GM12878 (cell line): ENCODE measurements around the gene RPL27. TPM values are rescaled to one million over a fixed set of nuclear protein-coding genes. Genes with fewer than 3 reads are reported as not detected.

Source experiments
- ATAC-seq: fragments of 200-7000 bp; cut with Tn5 transposase; 3 replicates; pipeline ENCODE4 v1.9.1; 2020; ENCODE audit warnings: mild to moderate bottlenecking, moderate library complexity
- BruUV-seq: library from RNA; stranded (reverse); fragments of 400-500 nt; replicated peaks from 2 replicates; lab custom pipeline; 2021; lab: Mats Ljungman, UMichigan
- CTCF ChIA-PET: fragments of 300-600 bp; sonication (Branson Sonifier 250); formaldehyde crosslinking; extraction: SDS; loops from one replicate; lab custom pipeline; 2021; ENCODE audit warnings: inconsistent platforms; lab: Yijun Ruan, JAX
- POLR2A ChIA-PET: fragments of 350-600 bp; formaldehyde crosslinking; extraction: SDS; loops from one replicate; lab custom pipeline; 2021; ENCODE audit warnings: inconsistent platforms; lab: Charles Lee
- RAD21 ChIA-PET: fragments of 300-600 bp; sonication (Branson Sonifier 250); formaldehyde crosslinking; loops from one replicate; lab custom pipeline; 2023; ENCODE audit warnings: antibody characterized with exemption; ENCODE audit not compliant: unreplicated experiment; lab: Charles Lee
- SMC1A ChIA-PET: fragments of 300-600 bp; sonication (Branson Sonifier 250); formaldehyde crosslinking; loops from one replicate; lab custom pipeline; 2023; ENCODE audit not compliant: unreplicated experiment, uncharacterized antibody; lab: Charles Lee
- DNase-seq: peaks from one replicate; pipeline ENCODE4 v3.0.0-alpha.2; 2011; ENCODE audit warnings: low read depth, low spot score
- FAIRE-seq: peaks from 3 replicates; lab custom pipeline; 2011; peaks lifted over from hg19 to GRCh38; lab: Jason Lieb, UNC
- H2AFZ ChIP-seq: 2 replicates; pipeline ENCODE4 v1.6.0; 2011; ENCODE audit warnings: low read depth, low read length, control low read depth; ENCODE audit not compliant: control insufficient read depth
- H3K27ac ChIP-seq: 2 replicates; pipeline ENCODE4 v1.5.1; 2011; ENCODE audit warnings: control low read depth; ENCODE audit not compliant: control insufficient read depth, insufficient read depth
- H3K27me3 ChIP-seq, 2 experiments: replicated peaks in 1 of 2; 2 replicates each; pipeline versions ENCODE4 v1.6.0 to v1.6.1; 2011; ENCODE audit warnings: low read length in 1 of 2; ENCODE audit not compliant: control insufficient read depth in 2 of 2, insufficient read depth in 2 of 2
- H3K36me3 ChIP-seq, 2 experiments: 2 replicates each; pipeline ENCODE4 v1.5.1; 2011; ENCODE audit warnings: low read length in 1 of 2; ENCODE audit not compliant: control insufficient read depth in 2 of 2, insufficient read depth in 2 of 2
- H3K4me1 ChIP-seq: 2 replicates; pipeline ENCODE4 v1.6.1; 2011; ENCODE audit warnings: mild to moderate bottlenecking, low read length, moderate library complexity, mixed read lengths; ENCODE audit not compliant: control insufficient read depth, insufficient read depth
- H3K4me2 ChIP-seq: 2 replicates; pipeline ENCODE4 v1.6.0; 2011; ENCODE audit warnings: control low read depth; ENCODE audit not compliant: control insufficient read depth, insufficient read depth
- H3K4me3 ChIP-seq: fragments of 200-600 bp; sonication (generic); 2 replicates; pipeline ENCODE4 v1.5.1; 2016
- H3K79me2 ChIP-seq: 2 replicates; pipeline ENCODE4 v1.6.0; 2011; ENCODE audit warnings: low read length; ENCODE audit not compliant: control insufficient read depth, insufficient read depth
- H3K9ac ChIP-seq: 2 replicates; pipeline ENCODE4 v1.8.0; 2011; ENCODE audit warnings: low read length, control low read depth, mixed read lengths; ENCODE audit not compliant: control insufficient read depth, insufficient read depth
- H3K9me3 ChIP-seq: replicated peaks from 3 replicates; pipeline ENCODE4 v1.5.1; 2011; ENCODE audit warnings: mild to moderate bottlenecking, low read length; ENCODE audit not compliant: control insufficient read depth, insufficient read depth
- H4K20me1 ChIP-seq: 2 replicates; pipeline ENCODE4 v1.6.0; 2011; ENCODE audit not compliant: control insufficient read depth, insufficient read depth
- ASH2L ChIP-seq: fragments of 300-600, 200-600 bp; sonication (generic); IDR thresholded peaks from 2 replicates; pipeline ENCODE4 v1.6.1; 2017; ENCODE audit warnings: low read depth, mild to moderate bottlenecking, borderline replicate concordance
- ATF3 ChIP-seq: IDR thresholded peaks from 2 replicates; pipeline ENCODE4 v1.6.1; 2011; ENCODE audit warnings: low read depth, mild to moderate bottlenecking, low read length, moderate library complexity, borderline replicate concordance; ENCODE audit errors: extremely low read depth
- BHLHE40 ChIP-seq, 2 experiments: fragments of 450-650 bp in 1 of 2; IDR thresholded peaks; 2 replicates each; pipeline ENCODE4 v1.6.1; 2011 to 2017; ENCODE audit warnings: low read depth in 2 of 2, borderline replicate concordance in 1 of 2, improper control_type of control experiment in 1 of 2, low read length in 1 of 2, mild to moderate bottlenecking in 1 of 2
- CHD1 ChIP-seq: IDR thresholded peaks from 2 replicates; pipeline ENCODE4 v1.6.1; 2012; ENCODE audit warnings: low read depth, low read length, improper control_type of control experiment
- IRF4 ChIP-seq: IDR thresholded peaks from 2 replicates; pipeline ENCODE4 v1.6.1; 2011; ENCODE audit warnings: low read depth, low read length
- KLF5 ChIP-seq: fragments of 450-650 bp; IDR thresholded peaks from 2 replicates; pipeline ENCODE4 v1.6.1; 2014; ENCODE audit warnings: mild to moderate bottlenecking; ENCODE audit not compliant: partially characterized antibody
- MAX ChIP-seq: IDR thresholded peaks from 2 replicates; pipeline ENCODE4 v1.6.1; 2012; ENCODE audit warnings: low read depth, low read length, improper control_type of control experiment
- NFXL1 ChIP-seq: fragments of 450-650 bp; IDR thresholded peaks from 2 replicates; pipeline ENCODE4 v1.6.1; 2017; ENCODE audit warnings: antibody characterized with exemption, mild to moderate bottlenecking, borderline replicate concordance
- NFYB ChIP-seq: IDR thresholded peaks from 2 replicates; pipeline ENCODE4 v1.6.1; 2011; ENCODE audit warnings: low read depth, mild to moderate bottlenecking, low read length, improper control_type of control experiment, moderate library complexity; ENCODE audit not compliant: insufficient read depth
- NKRF ChIP-seq: fragments of 450-650 bp; conservative IDR thresholded peaks from 2 replicates; pipeline ENCODE4 v1.6.1; 2017; ENCODE audit warnings: mild to moderate bottlenecking, moderate library complexity
- PAX5 ChIP-seq: IDR thresholded peaks from 2 replicates; pipeline ENCODE4 v1.6.1; 2011; ENCODE audit warnings: low read depth, low read length, borderline replicate concordance
- PRDM15 ChIP-seq: fragments of 450-650 bp; formaldehyde crosslinking; IDR thresholded peaks from 2 replicates; pipeline ENCODE4 v1.4.0; 2020; ENCODE audit warnings: mild to moderate bottlenecking, moderate library complexity
- SIX5 ChIP-seq: IDR thresholded peaks from 2 replicates; pipeline ENCODE4 v1.6.1; 2011; ENCODE audit warnings: mild to moderate bottlenecking, low read depth, low read length, moderate library complexity; ENCODE audit not compliant: severe bottlenecking
- SMARCA5 ChIP-seq: fragments of 450-650 bp; IDR thresholded peaks from 2 replicates; pipeline ENCODE4 v1.6.1; 2017; ENCODE audit warnings: mild to moderate bottlenecking
- SP1 ChIP-seq: IDR thresholded peaks from one replicate; pipeline ENCODE4 v1.6.1; 2011; ENCODE audit warnings: low read depth, low read length
- SREBF2 ChIP-seq: IDR thresholded peaks from 2 replicates; pipeline ENCODE4 v1.6.1; 2012; ENCODE audit warnings: mild to moderate bottlenecking, low read length
- STAT3 ChIP-seq: IDR thresholded peaks from 2 replicates; pipeline ENCODE4 v1.6.1; 2011; ENCODE audit warnings: low read depth, low read length, improper control_type of control experiment
- ZNF274 ChIP-seq: IDR thresholded peaks from one replicate; pipeline ENCODE4 v1.8.0; 2011; ENCODE audit not compliant: insufficient read length, insufficient read depth
- ZZZ3 ChIP-seq: IDR thresholded peaks from 2 replicates; pipeline ENCODE4 v1.6.1; 2011; ENCODE audit warnings: low read depth; ENCODE audit not compliant: control insufficient read depth, insufficient read length
- WGBS: methylation state at CpG from one replicate; pipeline ENCODE4 v1.1.6; 2016; ENCODE audit warnings: low lambda C conversion rate; ENCODE audit not compliant: insufficient replicate concordance, insufficient coverage; ENCODE audit errors: missing lambda C conversion rate; 5-methylcytosine and 5-hydroxymethylcytosine counted together
- in situ Hi-C: fragments of 300-500 bp; cut with MboI; formaldehyde crosslinking; loops from 9 replicates; pipeline ENCODE4 v1.14.3; 2018; ENCODE audit warnings: mixed read lengths
- intact Hi-C: fragments of 100-400 bp; cut with micrococcal nuclease; formaldehyde crosslinking; loops from one replicate; pipeline ENCODE4 v1.14.2; 2022; ENCODE audit not compliant: unreplicated experiment
- polyA plus RNA-seq, 11 experiments: library from polyadenylated mRNA; depleted of rRNA in 4 of 11; unstranded in 6 of 11; stranded (reverse) in 5 of 11; fragments of >200 nt; fragmentation: Nextera tagmentation in 4 of 11; fragmentation: Illumina TruSeq in 1 of 11; extraction: Ambion mirVana in 4 of 11; extraction: Trizol in 1 of 11; gene quantifications; 1 replicate in 1 of 11; 2 replicates in 10 of 11; pipeline versions ENCODE4 v1.2.1 to v1.2.3, GENCODE V29; 2011 to 2016; ENCODE audit warnings: inconsistent platforms in 2 of 11, missing spikeins in 2 of 11, low read depth in 1 of 11
- total RNA-seq, 4 experiments: library from RNA; depleted of rRNA in 3 of 4; stranded (reverse); fragments of >200 nt in 3 of 4; fragmentation: Illumina TruSeq in 1 of 4; extraction: Trizol in 1 of 4; gene quantifications; 2 replicates each; pipeline versions ENCODE4 v1.2.1 to v1.2.3, GENCODE V29; 2013 to 2021

The RPL27 gene
- total and polyA plus RNA-seq, 10 of the 15 experiments (the other 5 are each of a cell fraction or from before 2014, with no cell fraction given), result 1,748 to 6,934 (median 3,779) TPM

GRCh38 chr17:42975265-42975664 is 23.0 kb upstream of the RPL27 start:
- Histone ChIP-seq H3K4me1 (peaks cover 9% of the 10 kb centered on the region), H3K79me2 (peaks cover 3% of the 10 kb centered on the region), H3K36me3 (no peaks in the 10 kb centered on the region), H3K4me3 (no peak overlapping the region), H3K27me3 (no peaks in the 10 kb centered on the region), H2AFZ (no peak overlapping the region), H3K9ac (no peak overlapping the region), H3K9me3 (no peaks in the 10 kb centered on the region), H4K20me1 (no peaks in the 10 kb centered on the region), H3K27ac (no peak overlapping the region), H3K4me2 (no peak overlapping the region)
- 3% methylated on average over 2 of the region's 2 CpGs for WGBS
- ATAC-seq (no peak), FAIRE-seq (no peak), DNase-seq (no peak)
- POLR2A ChIA-PET, result interaction anchor here (0.6 to 1.2 kb wide), 4 partner anchors 9 to 214 kb away, joined by 3 to 8 read pairs (median 5); no protein-coding TSS in a partner anchor
- intact Hi-C loops, result no loop called here
- in situ Hi-C loops, result no loop called here
- CTCF ChIA-PET, result interaction anchor here (1.0 to 1.6 kb wide), 2 partner anchors 46 to 212 kb away, joined by 3 read pairs; no protein-coding TSS in a partner anchor
- no TSS peak for BruUV-seq
- SMC1A ChIA-PET, result interaction anchor here (1.6 kb wide), 1 partner anchor 23 kb away, joined by 5 read pairs; the partner anchor contains the start of gene RPL27
- RAD21 ChIA-PET, result no interaction called here
- TF ChIP-seq SMARCA5, result no peak
- no peak for TF ChIP-seq PRDM15 (CRISPR knock-in tag)
- TF ChIP-seq PAX5, result no peak
- TF ChIP-seq ZZZ3, result no peak
- no peak for TF ChIP-seq ASH2L
- no peak for TF ChIP-seq ZNF274
- TF ChIP-seq SIX5, result no peak
- no peak for TF ChIP-seq SP1
- no peak for TF ChIP-seq STAT3
- TF ChIP-seq ATF3, result no peak
- TF ChIP-seq NKRF, result no peak
- no peak for TF ChIP-seq KLF5
- TF ChIP-seq SREBF2, result no peak
- no peak for TF ChIP-seq CHD1
- TF ChIP-seq NFYB, result no peak
- no peak for TF ChIP-seq NFXL1
- no peak for TF ChIP-seq MAX
- no peak for TF ChIP-seq IRF4
- no peak for TF ChIP-seq BHLHE40 (IDR thresholded peaks at IDR 0.05; ENCODE audit: borderline replicate concordance in 1 of 2, low read depth in 2 of 2, low read length in 1 of 2)
